ENCODE data around the gene GPAM.
"Not testable (repeated sequence)": the region's sequence is repeated elsewhere in the genome, so short reads cannot be mapped to it uniquely, and the experiment has no call there.

GPAM gene

GRCh38 chr10:112126172-112126571, 57.4 kb downstream of the GPAM start:
- no peak for DNase-seq

GRCh38 chr10:112124866-112125265, 58.7 kb downstream of the GPAM start:
- DNase-seq = no peak

GRCh38 chr10:112122827-112123226, 60.7 kb downstream of the GPAM start:
- no peak for DNase-seq

GRCh38 chr10:112120491-112120890, 63.1 kb downstream of the GPAM start:
- DNase-seq = no peak

GRCh38 chr10:112115781-112116385, 67.7 kb downstream of the GPAM start:
- DNase-seq = no peak

GRCh38 chr10:112109779-112110178, 73.8 kb downstream of the GPAM start:
- DNase-seq = not testable (repeated sequence)

Measured in COR-L47 (cell line).